MCF 10A (cell line): ENCODE results near the gene SECISBP2. TPM values are rescaled to one million over a fixed set of nuclear protein-coding genes. Genes with fewer than 3 reads are reported as not detected.

Source experiments
- BruUV-seq: library from RNA; stranded (reverse); fragments of 400-500 nt; replicated peaks from 2 replicates; lab custom pipeline; 2021; lab: Mats Ljungman, UMichigan
- CTCF ChIA-PET: fragments of 300-600 bp; sonication (Branson Sonifier 250); formaldehyde crosslinking; extraction: SDS; loops from one replicate; lab custom pipeline; 2021; ENCODE audit warnings: antibody characterized with exemption, inconsistent platforms; lab: Yijun Ruan, JAX
- POLR2A ChIA-PET: fragments of 300-600, 350-650 bp; sonication (Branson Sonifier 250); formaldehyde crosslinking; extraction: SDS; loops from one replicate; lab custom pipeline; 2020; ENCODE audit warnings: antibody characterized with exemption, inconsistent platforms; lab: Yijun Ruan, JAX
- DNase-seq: peaks from one replicate; pipeline ENCODE4 v3.0.0-alpha.2; 2018; ENCODE audit not compliant: unreplicated experiment
- H3K27ac Mint-ChIP-seq: one replicate; pipeline ENCODE4 v1.8.0; 2022; ENCODE audit warnings: mild to moderate bottlenecking, low read depth, mixed read lengths; ENCODE audit not compliant: unreplicated experiment
- H3K27me3 Mint-ChIP-seq: one replicate; pipeline ENCODE4 v1.8.0; 2022; ENCODE audit warnings: mixed read lengths; ENCODE audit not compliant: insufficient read depth, unreplicated experiment
- H3K36me3 Mint-ChIP-seq: one replicate; pipeline ENCODE4 v1.8.0; 2022; ENCODE audit warnings: mild to moderate bottlenecking, moderate library complexity, mixed read lengths; ENCODE audit not compliant: insufficient read depth, unreplicated experiment
- H3K4me1 Mint-ChIP-seq: one replicate; pipeline ENCODE4 v1.8.0; 2022; ENCODE audit warnings: mixed read lengths; ENCODE audit not compliant: insufficient read depth, unreplicated experiment
- H3K4me3 Mint-ChIP-seq: one replicate; pipeline ENCODE4 v1.8.0; 2022; ENCODE audit warnings: mild to moderate bottlenecking, moderate library complexity, mixed read lengths; ENCODE audit not compliant: unreplicated experiment
- H3K9me3 Mint-ChIP-seq: one replicate; pipeline ENCODE4 v1.8.0; 2022; ENCODE audit warnings: mixed read lengths; ENCODE audit not compliant: unreplicated experiment
- intact Hi-C: fragments of 100-400 bp; cut with micrococcal nuclease; formaldehyde crosslinking; loops from 2 replicates; pipeline ENCODE4 v1.14.1; 2022
- total RNA-seq: library from RNA; stranded (reverse); gene quantifications from 2 replicates; pipeline ENCODE4 v1.2.3, GENCODE V29; 2022
- TF ChIP-seq, protein P1 (sequence below): fragments of 200-600 bp; IDR thresholded peaks from one replicate; pipeline ENCODE4 v1.8.0; 2022; ENCODE audit warnings: antibody characterized with exemption, mild to moderate bottlenecking; ENCODE audit not compliant: unreplicated experiment

Gene SECISBP2
- total RNA-seq, 1 experiment from 2014 or later, result 38.9 TPM

DNA sequence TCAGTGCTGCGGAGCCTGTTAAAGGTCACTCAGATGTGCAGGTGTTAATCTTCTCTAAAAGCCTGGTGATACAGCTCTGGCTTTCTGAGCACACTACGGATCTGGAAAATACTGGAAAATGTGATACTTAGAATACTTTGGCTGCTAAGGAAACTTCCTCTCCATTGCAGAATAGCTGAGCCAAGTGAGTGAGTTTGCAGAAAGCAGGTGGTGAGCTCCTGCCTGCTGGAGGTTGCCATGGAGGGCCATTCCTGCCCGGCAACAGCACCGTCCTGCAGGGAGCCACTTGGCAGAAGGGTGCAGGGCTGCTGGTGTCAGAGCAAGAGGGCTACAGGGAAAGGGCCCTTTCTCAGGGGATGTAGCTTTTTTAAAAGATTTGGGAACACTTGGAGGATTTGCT lies 40.7 kb downstream of the SECISBP2 start:
- no peak for DNase-seq
- ChIA-PET POLR2A (no interaction called here), CTCF (interaction anchor here (2.5 kb wide), 1 partner anchor 190 kb away, joined by 11 read pairs; no protein-coding TSS in a partner anchor)
- H3K36me3 Mint-ChIP-seq, result peaks cover 65% of the 10 kb centered on the region
- TF ChIP-seq, protein P1, sequence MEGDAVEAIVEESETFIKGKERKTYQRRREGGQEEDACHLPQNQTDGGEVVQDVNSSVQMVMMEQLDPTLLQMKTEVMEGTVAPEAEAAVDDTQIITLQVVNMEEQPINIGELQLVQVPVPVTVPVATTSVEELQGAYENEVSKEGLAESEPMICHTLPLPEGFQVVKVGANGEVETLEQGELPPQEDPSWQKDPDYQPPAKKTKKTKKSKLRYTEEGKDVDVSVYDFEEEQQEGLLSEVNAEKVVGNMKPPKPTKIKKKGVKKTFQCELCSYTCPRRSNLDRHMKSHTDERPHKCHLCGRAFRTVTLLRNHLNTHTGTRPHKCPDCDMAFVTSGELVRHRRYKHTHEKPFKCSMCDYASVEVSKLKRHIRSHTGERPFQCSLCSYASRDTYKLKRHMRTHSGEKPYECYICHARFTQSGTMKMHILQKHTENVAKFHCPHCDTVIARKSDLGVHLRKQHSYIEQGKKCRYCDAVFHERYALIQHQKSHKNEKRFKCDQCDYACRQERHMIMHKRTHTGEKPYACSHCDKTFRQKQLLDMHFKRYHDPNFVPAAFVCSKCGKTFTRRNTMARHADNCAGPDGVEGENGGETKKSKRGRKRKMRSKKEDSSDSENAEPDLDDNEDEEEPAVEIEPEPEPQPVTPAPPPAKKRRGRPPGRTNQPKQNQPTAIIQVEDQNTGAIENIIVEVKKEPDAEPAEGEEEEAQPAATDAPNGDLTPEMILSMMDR, result no peak
- H3K4me1 Mint-ChIP-seq, result no peaks in the 10 kb centered on the region
- intact Hi-C loops, result no loop called here
- BruUV-seq, result TSS peak; percentile 54
- no peaks in the 10 kb centered on the region for H3K27me3 Mint-ChIP-seq
- H3K9me3 Mint-ChIP-seq, result no peaks in the 10 kb centered on the region
- H3K27ac Mint-ChIP-seq, result peak overlapping the region; percentile 51
- H3K4me3 Mint-ChIP-seq, result no peak overlapping the region

DNA sequence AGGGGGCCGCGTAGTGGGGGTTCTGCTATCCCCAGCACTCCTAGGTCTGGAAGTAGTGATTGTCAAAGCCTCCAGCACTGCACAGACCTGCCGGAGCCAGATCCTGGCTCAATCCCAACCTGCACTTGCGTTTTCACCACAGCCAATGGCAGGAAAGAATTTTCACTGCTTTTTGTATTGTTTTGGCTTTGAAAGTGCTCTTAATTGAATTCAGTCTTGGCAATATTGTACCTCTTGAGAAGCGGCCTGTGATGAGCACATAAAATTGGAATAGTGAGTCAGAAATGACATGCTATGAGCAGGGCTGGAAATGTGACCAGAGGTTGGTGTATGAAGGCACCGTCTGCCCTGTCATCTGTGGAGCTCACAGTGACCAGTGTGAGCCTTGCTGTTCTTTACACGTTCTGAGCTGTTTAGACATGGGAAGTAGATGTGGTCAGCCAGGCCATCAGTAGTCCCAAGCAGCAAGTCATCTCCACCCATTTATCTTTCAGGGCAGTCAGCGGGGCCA lies 41.5 kb downstream of the SECISBP2 start:
- Mint-ChIP-seq H3K4me1 (no peaks in the 10 kb centered on the region), H3K9me3 (no peaks in the 10 kb centered on the region), H3K27ac (no peak overlapping the region), H3K27me3 (no peaks in the 10 kb centered on the region), H3K4me3 (no peak overlapping the region), H3K36me3 (peaks cover 58% of the 10 kb centered on the region)
- BruUV-seq, result no TSS peak
- intact Hi-C loops, result no loop called here
- no peak for DNase-seq
- ChIA-PET POLR2A (interaction anchor here (1.2 to 1.3 kb wide), 2 partner anchors 8 to 11 kb away, joined by 4 read pairs; no protein-coding TSS in a partner anchor), CTCF (interaction anchor here (2.5 kb wide), 1 partner anchor 189 kb away, joined by 11 read pairs; no protein-coding TSS in a partner anchor)
- TF ChIP-seq, protein P1, result no peak

DNA sequence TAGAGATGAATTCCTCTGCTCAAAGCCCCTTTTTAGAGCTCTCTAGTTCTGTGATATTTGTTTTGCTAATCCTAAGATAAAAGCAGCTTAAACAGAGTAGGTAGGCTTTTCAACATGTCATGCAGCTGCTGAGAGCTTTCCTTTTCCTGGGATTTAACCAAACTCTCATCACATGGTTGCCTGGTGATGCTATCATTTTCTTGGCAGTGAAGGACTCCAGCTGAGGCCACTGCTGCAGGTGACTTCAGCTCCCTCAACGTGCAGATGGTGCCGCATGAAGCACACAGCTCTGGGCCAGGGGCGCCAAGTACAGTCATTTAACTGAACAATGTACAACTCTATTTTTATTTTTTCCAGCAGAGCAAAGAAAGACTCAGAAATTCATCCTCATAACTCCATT lies 42.2 kb downstream of the SECISBP2 start:
- Mint-ChIP-seq H3K9me3 (no peaks in the 10 kb centered on the region), H3K4me3 (no peak overlapping the region), H3K4me1 (no peaks in the 10 kb centered on the region), H3K27me3 (no peaks in the 10 kb centered on the region), H3K36me3 (peaks cover 56% of the 10 kb centered on the region), H3K27ac (no peak overlapping the region)
- DNase-seq, result no peak
- ChIA-PET POLR2A (interaction anchor here (1.2 to 1.3 kb wide), 2 partner anchors 8 to 11 kb away, joined by 4 read pairs; no protein-coding TSS in a partner anchor), CTCF (interaction anchor here (0.7 to 0.8 kb wide), 2 partner anchors 189 to 1426 kb away, joined by 3 to 4 read pairs; no protein-coding TSS in a partner anchor)
- BruUV-seq, result no TSS peak
- intact Hi-C loops, result no loop called here
- TF ChIP-seq, protein P1, result no peak

DNA sequence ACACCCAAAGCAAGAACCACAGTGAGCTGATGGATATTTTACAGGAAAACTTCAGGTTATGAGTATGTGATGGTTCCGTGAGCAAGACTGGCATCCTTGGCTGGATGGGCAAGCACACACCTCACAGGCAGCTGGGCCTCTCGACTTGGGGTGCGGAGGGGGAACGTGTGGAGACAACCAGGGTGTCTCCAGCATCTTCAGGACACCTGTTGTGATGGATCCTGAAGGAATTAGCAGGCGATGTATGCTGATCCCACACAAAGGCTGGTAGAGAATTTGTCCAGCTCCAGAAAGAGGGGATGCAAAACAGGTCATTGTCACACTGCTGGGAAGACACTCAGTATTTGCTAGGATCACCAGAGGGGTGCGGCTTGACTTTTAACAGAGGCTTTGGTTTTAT lies 42.7 kb downstream of the SECISBP2 start:
- ChIA-PET POLR2A (interaction anchor here (0.7 to 1.3 kb wide), 3 partner anchors 9 to 27 kb away, joined by 3 to 4 read pairs (median 4); no protein-coding TSS in a partner anchor), CTCF (interaction anchor here (0.6 to 0.8 kb wide), 3 partner anchors 81 to 1426 kb away, joined by 3 to 4 read pairs (median 3); no protein-coding TSS in a partner anchor)
- peaks cover 50% of the 10 kb centered on the region for H3K36me3 Mint-ChIP-seq
- H3K4me3 Mint-ChIP-seq, result no peak overlapping the region
- no peaks in the 10 kb centered on the region for H3K27me3 Mint-ChIP-seq
- H3K9me3 Mint-ChIP-seq, result no peaks in the 10 kb centered on the region
- TF ChIP-seq, protein P1, result no peak
- no peaks in the 10 kb centered on the region for H3K4me1 Mint-ChIP-seq
- no peak for DNase-seq
- intact Hi-C loops, result no loop called here
- no peak overlapping the region for H3K27ac Mint-ChIP-seq
- no TSS peak for BruUV-seq
